H1 (cell line): ENCODE results near the gene CUBN. TPM values are rescaled to one million over a fixed set of nuclear protein-coding genes. Genes with fewer than 3 reads are reported as not detected.

Source experiments
- CHD7 ChIP-seq: fragments of 300-600 bp; sonication (generic); IDR thresholded peaks from 2 replicates; pipeline ENCODE4 v1.7.1; 2012; ENCODE audit warnings: low read length, moderate library complexity, mild to moderate bottlenecking, inconsistent platforms; ENCODE audit not compliant: insufficient replicate concordance
- RBBP5 ChIP-seq: IDR thresholded peaks from 2 replicates; pipeline ENCODE4 v1.7.1; 2012; ENCODE audit warnings: low read depth, mild to moderate bottlenecking, inconsistent platforms, low read length, moderate library complexity, borderline replicate concordance
- SIRT6 ChIP-seq: IDR thresholded peaks from one replicate; pipeline ENCODE4 v1.7.1; 2012; ENCODE audit warnings: low read length, inconsistent platforms
- SP1 ChIP-seq: IDR thresholded peaks from 2 replicates; pipeline ENCODE4 v1.6.1; 2011; ENCODE audit warnings: low read depth, low read length
- SP4 ChIP-seq: IDR thresholded peaks from 2 replicates; pipeline ENCODE4 v1.6.1; 2012; ENCODE audit warnings: low read length, inconsistent platforms
- SRF ChIP-seq: IDR thresholded peaks from 2 replicates; pipeline ENCODE4 v1.6.1; 2011; ENCODE audit warnings: mild to moderate bottlenecking, low read depth, low read length, moderate library complexity
- TAF7 ChIP-seq: optimal IDR thresholded peaks from 2 replicates; pipeline ENCODE3; 2011; ENCODE audit warnings: low read depth, mild to moderate bottlenecking, inconsistent platforms, low read length, moderate library complexity, borderline replicate concordance
- polyA plus RNA-seq, 7 experiments: library from polyadenylated mRNA; depleted of rRNA in 3 of 7; stranded (reverse) in 5 of 7; unstranded in 2 of 7; fragments of >200 nt in 5 of 7; fragments of 200-250 nt in 2 of 7; gene quantifications; 1 replicate in 5 of 7; 2 replicates in 1 of 7; 4 replicates in 1 of 7; pipeline versions ENCODE4 v1.2.1 to v1.2.3, GENCODE V29; 2011 to 2013; ENCODE audit warnings: missing spikeins in 2 of 7, mixed read lengths in 2 of 7
- total RNA-seq: library from RNA; stranded (reverse); fragmentation: NEBNext Ultra II Directional; extraction: Animal tissue kit (Norgen Biotek cat#: 25700); gene quantifications from 2 replicates; pipeline ENCODE4 v1.2.1, GENCODE V29; 2021

Gene CUBN
- total and polyA plus RNA-seq, 2 of the 8 experiments (the other 6 are each of a cell fraction or from before 2014, with no cell fraction given), result 0.04 to 0.08 TPM

GRCh38 chr10:16896993-16897392, 232.6 kb downstream of the CUBN start (continued):
- TF ChIP-seq TAF7 (no peak), RBBP5 (no peak), SP1 (no peak), CHD7 (no peak), SP4 (no peak), SIRT6 (no peak), SRF (no peak)
